HL-60 (cell line): Measurements from ENCODE around the gene AKAP6.

Source experiments
- CTCF ChIP-seq: IDR thresholded peaks from one replicate; pipeline ENCODE4 v1.5.1; 2011; ENCODE audit warnings: low read length, control low read depth, inconsistent platforms; ENCODE audit not compliant: insufficient read depth
- POLR2AphosphoS5 ChIP-seq: IDR thresholded peaks from 2 replicates; pipeline ENCODE4 v1.6.1; 2012; ENCODE audit warnings: low read depth
- REST ChIP-seq: IDR thresholded peaks from 2 replicates; pipeline ENCODE4 v1.6.1; 2012; ENCODE audit warnings: low read depth; ENCODE audit not compliant: insufficient replicate concordance
- SPI1 ChIP-seq: IDR thresholded peaks from 2 replicates; pipeline ENCODE4 v1.6.1; 2012; ENCODE audit warnings: low read depth, mild to moderate bottlenecking, borderline replicate concordance

- TF ChIP-seq CTCF = no peak
- TF ChIP-seq POLR2AphosphoS5 = no peak
- TF ChIP-seq SPI1 = no peak
- no peak for TF ChIP-seq REST
Observed at GRCh38 chr14:32414808-32415255, 85.7 kb downstream of the AKAP6 start.
